ENCODE data around the gene BIN1.
A peak's percentile ranks its signal among the peaks of the same experiment; 100 is the strongest.

The BIN1 gene

GRCh38 chr2:127058954-127059252 is 48.1 kb downstream of the BIN1 start:
- DNase-seq = no peak

GRCh38 chr2:127058246-127058953 is 48.6 kb downstream of the BIN1 start:
- DNase-seq = peak in 2 of 56 donors; percentile 26 to 39

GRCh38 chr2:127057371-127058245 is 49.3 kb downstream of the BIN1 start:
- no peak for DNase-seq

- no peak for DNase-seq
These were observed 50.2 kb downstream of the BIN1 start for GRCh38 chr2:127056631-127057370.

GRCh38 chr2:127056086-127056485 is 50.9 kb downstream of the BIN1 start:
- no peak for DNase-seq

- DNase-seq = no peak
These were observed 51.2 kb downstream of the BIN1 start for GRCh38 chr2:127055786-127056076.

- peak in 1 of 56 donors; percentile 44 for DNase-seq
These were observed 51.8 kb downstream of the BIN1 start for GRCh38 chr2:127054996-127055785.

GRCh38 chr2:127054604-127054930 is 52.4 kb downstream of the BIN1 start:
- no peak for DNase-seq

GRCh38 chr2:127053731-127054603 is 53.0 kb downstream of the BIN1 start:
- DNase-seq = peak in 3 of 56 donors; percentile 43 to 47 (median 46)

GRCh38 chr2:127052771-127053691 is 53.9 kb downstream of the BIN1 start:
- DNase-seq = no peak

GRCh38 chr2:127052057-127052770 is 54.7 kb downstream of the BIN1 start:
- DNase-seq = peak in 32 of 56 donors; percentile 22 to 74 (median 56)

GRCh38 chr2:127051116-127052056 is 55.6 kb downstream of the BIN1 start:
- peak in 8 of 56 donors; percentile 33 to 58 (median 47) for DNase-seq

- no peak for DNase-seq
These were observed 56.2 kb downstream of the BIN1 start for GRCh38 chr2:127050803-127051115.

GRCh38 chr2:127049927-127050802 is 56.8 kb downstream of the BIN1 start:
- DNase-seq = peak in 38 of 56 donors; percentile 29 to 81 (median 57)

GRCh38 chr2:127048969-127049897 is 57.7 kb downstream of the BIN1 start:
- DNase-seq = no peak

- no peak for DNase-seq
These were observed 58.4 kb downstream of the BIN1 start for GRCh38 chr2:127048618-127048935.

Measured in nucleus accumbens (tissue), 56 donors.